BE2C (cell line): ENCODE results near the gene SRC.

Experiments used
- DNase-seq: peaks from one replicate; pipeline ENCODE4 v3.0.0-alpha.2; 2020
- H3K27me3 ChIP-seq: fragments of 250-450 bp; sonication (Bioruptor Pico); 2 replicates; pipeline ENCODE4 v1.5.1; 2020; ENCODE audit warnings: mild to moderate bottlenecking
- H3K36me3 ChIP-seq: fragments of 250-450 bp; sonication (Bioruptor Pico); 2 replicates; pipeline ENCODE4 v1.5.1; 2020; ENCODE audit warnings: mild to moderate bottlenecking
- H3K4me1 ChIP-seq: fragments of 250-450 bp; sonication (Bioruptor Pico); 2 replicates; pipeline ENCODE4 v1.5.1; 2020
- H3K4me3 ChIP-seq: 2 replicates; pipeline ENCODE4 v1.5.1; 2011; ENCODE audit warnings: low read depth, low read length
- H3K9me3 ChIP-seq: fragments of 250-450 bp; sonication (Bioruptor Pico); 2 replicates; pipeline ENCODE4 v1.5.1; 2020
- CTCF ChIP-seq: IDR thresholded peaks from 2 replicates; pipeline ENCODE4 v1.5.1; 2012; ENCODE audit warnings: mild to moderate bottlenecking, low read depth, low read length

SRC gene

GRCh38 chr20:37301120-37301519 lies 44.8 kb upstream of the SRC start:
- H3K27me3 ChIP-seq, result no peaks in the 10 kb centered on the region
- H3K36me3 ChIP-seq, result peaks cover 40% of the 10 kb centered on the region
- H3K4me3 ChIP-seq, result no peak overlapping the region
- no peaks in the 10 kb centered on the region for H3K9me3 ChIP-seq
- no peak for DNase-seq
- H3K4me1 ChIP-seq, result no peaks in the 10 kb centered on the region; the same call in 1 of the 2 replicates
- no peak for TF ChIP-seq CTCF

- DNase-seq, result no peak
- no peaks in the 10 kb centered on the region; the same call in 1 of the 2 replicates for H3K4me1 ChIP-seq
- no peak for TF ChIP-seq CTCF
- no peaks in the 10 kb centered on the region for H3K9me3 ChIP-seq
- H3K36me3 ChIP-seq, result peaks cover 44% of the 10 kb centered on the region
- no peak overlapping the region for H3K4me3 ChIP-seq
- H3K27me3 ChIP-seq, result no peaks in the 10 kb centered on the region
These were observed 44.4 kb upstream of the SRC start for GRCh38 chr20:37301558-37301957.

GRCh38 chr20:37302981-37303380 lies 43.0 kb upstream of the SRC start:
- H3K4me1 ChIP-seq, result no peaks in the 10 kb centered on the region; the same call in 1 of the 2 replicates
- no peak for DNase-seq
- no peak for TF ChIP-seq CTCF
- peaks cover 45% of the 10 kb centered on the region for H3K36me3 ChIP-seq
- H3K9me3 ChIP-seq, result no peaks in the 10 kb centered on the region
- no peak overlapping the region for H3K4me3 ChIP-seq
- no peaks in the 10 kb centered on the region for H3K27me3 ChIP-seq

DNA sequence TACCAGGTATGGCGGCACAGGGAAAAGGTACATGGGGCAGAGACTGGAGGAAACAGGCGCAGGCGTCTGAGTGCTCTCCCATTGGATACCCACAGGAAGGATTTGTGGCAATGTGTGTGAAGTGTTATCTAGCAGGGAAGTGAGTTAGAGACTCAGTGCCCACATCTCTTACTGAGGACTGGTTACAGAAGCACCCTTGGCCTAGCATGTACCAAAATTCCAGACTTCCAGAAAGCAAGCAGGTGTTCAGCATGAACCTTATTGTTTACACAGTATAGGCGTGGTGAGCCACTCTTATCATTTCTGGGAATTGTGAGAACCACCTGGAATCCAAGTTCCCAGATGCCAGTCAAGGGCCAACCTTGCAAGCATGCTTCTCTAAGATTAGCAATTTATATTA lies 42.3 kb upstream of the SRC start:
- DNase-seq, result no peak
- TF ChIP-seq CTCF, result no peak
- Histone ChIP-seq H3K9me3 (no peaks in the 10 kb centered on the region), H3K36me3 (peaks cover 45% of the 10 kb centered on the region), H3K27me3 (no peaks in the 10 kb centered on the region), H3K4me1 (no peaks in the 10 kb centered on the region; the same call in 1 of the 2 replicates), H3K4me3 (no peak overlapping the region)

- Histone ChIP-seq H3K9me3 (no peaks in the 10 kb centered on the region), H3K27me3 (no peaks in the 10 kb centered on the region), H3K36me3 (peaks cover 44% of the 10 kb centered on the region), H3K4me1 (no peaks in the 10 kb centered on the region; the same call in 1 of the 2 replicates), H3K4me3 (no peak overlapping the region)
- no peak for DNase-seq
- no peak for TF ChIP-seq CTCF
These were observed 40.9 kb upstream of the SRC start for GRCh38 chr20:37305079-37305478.

- Histone ChIP-seq H3K36me3 (peaks cover 45% of the 10 kb centered on the region), H3K9me3 (no peaks in the 10 kb centered on the region), H3K4me1 (no peaks in the 10 kb centered on the region; the same call in 1 of the 2 replicates), H3K27me3 (no peaks in the 10 kb centered on the region), H3K4me3 (no peak overlapping the region)
- no peak for DNase-seq
- TF ChIP-seq CTCF, result no peak
These were observed 40.1 kb upstream of the SRC start for GRCh38 chr20:37305839-37306238.
